ENCODE results near the gene LMCD1. TPM values are rescaled to one million over a fixed set of nuclear protein-coding genes. Genes with fewer than 3 reads are reported as not detected.

Gene LMCD1
- total and polyA plus RNA-seq, 2 of the 8 experiments (the other 6 are each of a cell fraction or from before 2014, with no cell fraction given), result 12.3 to 26.5 TPM

DNA sequence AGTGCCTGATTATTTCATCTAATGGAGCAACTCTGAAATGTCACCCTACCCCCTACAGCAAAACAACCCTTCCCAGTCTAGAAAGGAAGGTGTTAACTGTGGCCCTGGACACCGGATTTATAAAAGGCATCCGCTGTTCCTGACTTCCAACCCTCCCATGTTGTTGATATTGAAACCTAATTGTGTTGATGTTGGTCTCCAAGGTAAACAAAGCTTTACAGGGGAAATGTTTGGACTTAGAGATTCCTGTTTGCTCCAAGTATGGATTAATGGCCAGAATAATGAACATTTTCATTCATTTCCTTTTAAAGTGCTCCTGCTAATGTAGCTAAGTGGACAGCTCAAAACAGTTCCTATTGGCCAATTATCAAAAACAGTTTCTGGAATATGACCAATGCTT lies 19.4 kb upstream of the LMCD1 start:
- TF ChIP-seq SAP30 (IDR thresholded peaks at IDR 0.05; ENCODE audit: insufficient read depth, insufficient replicate concordance, low read length), result no peak
- TF ChIP-seq SP4 (IDR thresholded peaks at IDR 0.05; ENCODE audit: low read length), result no peak
- no peak for TF ChIP-seq TAF1 (IDR thresholded peaks at IDR 0.05; ENCODE audit: low read depth, low read length)
- H3K27ac ChIP-seq (ENCODE audit: low read depth, low read length), result no peak overlapping the region
- H4K91ac ChIP-seq (replicated peaks; ENCODE audit: insufficient read length, low read length), result no peak overlapping the region
- no peak overlapping the region for H2AK5ac ChIP-seq (ENCODE audit: low read depth, low read length)
- no peak overlapping the region for H4K5ac ChIP-seq (ENCODE audit: insufficient read length, low read depth, low read length)
- no peak overlapping the region for H2AFZ ChIP-seq (ENCODE audit: low read length)
- H3K4ac ChIP-seq (replicated peaks; ENCODE audit: insufficient read length, low read depth, low read length), result no peak overlapping the region
- H3K79me2 ChIP-seq (ENCODE audit: control insufficient read depth in 1 of 2, insufficient read depth in 2 of 2, low read length in 2 of 2), result no peaks in the 10 kb centered on the region
- no peaks in the 10 kb centered on the region for H3K79me1 ChIP-seq (ENCODE audit: low read depth, low read length)
- H2BK15ac ChIP-seq (ENCODE audit: low read length), result no peak overlapping the region
- ChIA-PET POLR2A (ENCODE audit: partially characterized antibody) (no interaction called here), CTCF (ENCODE audit: partially characterized antibody) (interaction anchor here (0.7 to 1.1 kb wide), 2 partner anchors 22 to 65 kb away, joined by 3 read pairs; no protein-coding TSS in a partner anchor)
- peaks cover 0 to 4% of the 10 kb centered on the region in 2 experiments; a peak in 1 of 4 replicates for H3K9me3 ChIP-seq (ENCODE audit: insufficient read depth in 2 of 2, low read depth in 1 of 2, low read length in 1 of 2)
- FAIRE-seq (no peak), DNase-seq (ENCODE audit: low read depth in 1 of 2, low spot score in 2 of 2) (no peak)
- WGBS, 2 experiments (ENCODE audit: extremely low coverage in 1 of 2, insufficient coverage in 1 of 2, insufficient read length in 1 of 2, insufficient replicate concordance in 2 of 2, low coverage in 1 of 2, low lambda C conversion rate in 2 of 2, missing lambda C conversion rate in 1 of 2), result 100% methylated on average over 2 of the region's 2 CpGs; no CpG with 5 or more reads in 1 of the 2 experiments
- H3K36me3 ChIP-seq (ENCODE audit: control insufficient read depth in 2 of 4, insufficient read depth in 4 of 4, low read length in 3 of 4), result peaks cover 0 to 4% (median 0%) of the 10 kb centered on the region in 4 experiments; a peak in 1 of 8 replicates
- H2BK20ac ChIP-seq (ENCODE audit: low read length), result no peak overlapping the region
- H3K56ac ChIP-seq (replicated peaks; ENCODE audit: insufficient read length, low read depth, low read length), result no peak overlapping the region
- no peak overlapping the region for H2BK120ac ChIP-seq (replicated peaks; ENCODE audit: low read depth, low read length)
- H3K4me1 ChIP-seq (replicated peaks in 1 of 4; ENCODE audit: control insufficient read depth in 3 of 4, insufficient read depth in 4 of 4, low read length in 3 of 4), result no peaks in the 10 kb centered on the region
- peaks cover 0 to 1% (median 0%) of the 10 kb centered on the region in 4 experiments; a peak in 1 of 7 replicates for H3K27me3 ChIP-seq (replicated peaks in 1 of 4; ENCODE audit: control insufficient read depth in 3 of 4, extremely low read depth in 1 of 4, insufficient read depth in 3 of 4, low read length in 3 of 4)
- no peak overlapping the region for H3K4me3 ChIP-seq (ENCODE audit: extremely low read depth in 1 of 4, insufficient read depth in 2 of 4, low read depth in 3 of 4, low read length in 4 of 4)
- H4K8ac ChIP-seq (ENCODE audit: extremely low read depth, insufficient read depth, low read length), result no peak overlapping the region
- H4K20me1 ChIP-seq (replicated peaks in 1 of 2; ENCODE audit: control insufficient read depth in 1 of 2, insufficient read depth in 2 of 2, low read length in 2 of 2), result no peaks in the 10 kb centered on the region
- H3K14ac ChIP-seq (ENCODE audit: insufficient read length), result no peak overlapping the region
- no peak overlapping the region for H3K23ac ChIP-seq (ENCODE audit: insufficient read length)
- H2BK5ac ChIP-seq (ENCODE audit: low read depth, low read length), result no peak overlapping the region
- H3K9ac ChIP-seq (replicated peaks in 1 of 4; ENCODE audit: extremely low read depth in 1 of 4, low read depth in 3 of 4, low read length in 3 of 4), result no peak overlapping the region
- no peak overlapping the region for H2BK12ac ChIP-seq (ENCODE audit: low read depth, low read length)
- H3K18ac ChIP-seq (ENCODE audit: extremely low read depth, low read length), result no peak overlapping the region
- no peak overlapping the region for H3K4me2 ChIP-seq (ENCODE audit: insufficient read depth in 1 of 2, low read depth in 2 of 2, low read length in 2 of 2)
- no peaks in the 10 kb centered on the region; the same call in 1 of the 2 replicates for H3K23me2 ChIP-seq (ENCODE audit: low read depth, low read length)

Data from H1 (cell line).